ENCODE data around the gene S1PR4.

S1PR4 gene, protein sequence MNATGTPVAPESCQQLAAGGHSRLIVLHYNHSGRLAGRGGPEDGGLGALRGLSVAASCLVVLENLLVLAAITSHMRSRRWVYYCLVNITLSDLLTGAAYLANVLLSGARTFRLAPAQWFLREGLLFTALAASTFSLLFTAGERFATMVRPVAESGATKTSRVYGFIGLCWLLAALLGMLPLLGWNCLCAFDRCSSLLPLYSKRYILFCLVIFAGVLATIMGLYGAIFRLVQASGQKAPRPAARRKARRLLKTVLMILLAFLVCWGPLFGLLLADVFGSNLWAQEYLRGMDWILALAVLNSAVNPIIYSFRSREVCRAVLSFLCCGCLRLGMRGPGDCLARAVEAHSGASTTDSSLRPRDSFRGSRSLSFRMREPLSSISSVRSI

DNA sequence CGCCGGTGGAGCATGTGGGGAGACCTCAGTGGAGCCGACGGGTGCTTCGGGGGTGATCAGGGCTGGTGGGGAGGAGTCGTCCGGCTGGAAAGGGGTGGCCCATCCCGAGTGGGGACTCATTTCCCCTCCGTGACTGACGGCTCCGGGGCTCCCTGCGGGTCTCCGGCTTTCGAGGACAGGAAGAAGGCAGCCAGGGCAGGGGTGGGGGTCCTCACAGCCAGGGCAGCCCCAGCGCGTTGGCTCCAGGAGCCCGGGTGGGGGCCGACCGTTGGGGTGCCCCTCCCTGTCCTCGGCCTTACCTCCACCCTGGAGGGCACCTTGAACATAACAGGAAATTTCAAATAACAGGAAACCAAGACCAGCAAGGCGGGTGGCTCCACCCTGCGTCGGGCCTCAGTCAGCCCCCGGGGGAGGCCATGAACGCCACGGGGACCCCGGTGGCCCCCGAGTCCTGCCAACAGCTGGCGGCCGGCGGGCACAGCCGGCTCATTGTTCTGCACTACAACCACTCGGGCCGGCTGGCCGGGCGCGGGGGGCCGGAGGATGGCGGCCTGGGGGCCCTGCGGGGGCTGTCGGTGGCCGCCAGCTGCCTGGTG, at the start of gene S1PR4:
Gene S1PR4 (plus strand): TSS at position 393 of the 596 bp plus-strand sequence. CDS start 24 bp downstream, at position 417.
- DNase-seq: no peak

DNA sequence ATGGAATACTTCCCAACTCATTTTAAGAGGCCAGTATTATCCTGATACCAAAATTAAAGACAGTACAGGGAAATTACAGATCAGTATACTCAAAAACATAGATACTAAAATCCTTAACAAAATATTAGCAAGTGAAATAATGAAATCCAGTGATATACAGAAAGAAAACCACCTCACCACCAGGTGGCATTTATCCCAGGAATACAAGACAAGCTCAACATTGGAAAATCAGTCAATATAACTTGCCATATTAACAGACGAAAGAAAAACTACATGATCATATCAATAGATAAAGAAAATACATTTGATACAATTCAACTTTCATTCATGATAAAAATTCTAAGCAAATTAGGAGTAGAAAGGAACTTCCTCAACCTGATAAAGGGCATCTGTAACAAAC, 49.5 kb upstream of the S1PR4 start:
- no peak for DNase-seq

DNA sequence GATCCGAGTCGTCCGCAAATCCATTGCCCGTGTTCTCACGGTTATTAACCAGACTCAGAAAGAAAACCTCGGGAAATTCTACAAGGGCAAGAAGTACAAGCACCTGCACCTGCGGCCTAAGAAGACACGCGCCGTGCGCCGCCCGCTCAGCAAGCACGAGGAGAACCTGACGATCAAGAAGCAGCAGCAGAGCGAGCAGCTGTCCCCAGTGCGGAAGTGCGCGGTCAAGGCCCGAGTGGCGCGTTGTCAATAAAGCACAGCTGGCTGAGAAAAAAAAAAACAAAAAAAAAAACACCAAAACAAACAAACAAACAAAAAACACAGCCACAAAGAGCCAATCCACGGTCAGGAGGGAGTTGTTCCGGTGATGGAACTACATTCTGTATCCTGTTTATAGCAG, 47.4 kb upstream of the S1PR4 start:
- no peak for DNase-seq

DNA sequence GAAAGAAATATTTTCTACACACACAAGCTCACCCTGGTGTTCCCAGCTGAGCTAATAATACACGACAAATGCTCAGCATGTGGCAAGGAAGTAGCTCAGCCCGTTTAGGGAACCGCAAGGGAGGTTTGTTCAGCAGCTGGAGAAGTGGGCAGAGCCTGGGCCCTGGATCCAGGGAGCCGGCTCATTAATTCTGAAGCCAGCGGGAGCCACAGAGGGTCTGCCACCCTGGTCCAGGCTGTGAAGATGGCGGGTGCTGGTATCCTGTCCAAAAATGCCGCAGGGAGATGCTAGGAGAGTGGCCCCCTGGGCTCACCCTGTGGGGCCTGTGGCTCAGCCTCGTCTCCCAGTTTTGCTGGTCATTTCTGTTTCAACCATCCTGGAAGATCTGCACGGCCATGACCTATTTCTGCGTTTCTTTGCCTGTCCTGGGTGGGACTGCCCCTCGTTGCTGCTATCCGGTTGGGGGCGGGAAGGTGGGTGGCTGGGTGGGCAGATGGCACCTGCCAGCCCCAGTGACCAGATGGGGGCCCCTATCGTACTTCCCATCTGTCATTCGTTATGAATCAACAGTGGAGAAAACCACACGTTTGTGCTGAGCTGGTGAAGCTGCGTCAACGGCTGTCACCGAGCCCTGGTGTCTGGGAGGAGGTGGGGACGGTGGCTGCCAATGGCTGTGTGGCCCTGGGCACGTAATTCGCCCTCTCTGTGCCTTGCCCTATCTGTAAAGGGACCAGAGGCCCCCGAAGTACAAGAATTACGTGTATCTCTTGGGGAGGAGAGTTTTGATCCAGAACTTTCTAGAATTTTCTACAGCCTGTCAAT, 45.4 kb upstream of the S1PR4 start:
- peak; percentile 8 for DNase-seq

DNA sequence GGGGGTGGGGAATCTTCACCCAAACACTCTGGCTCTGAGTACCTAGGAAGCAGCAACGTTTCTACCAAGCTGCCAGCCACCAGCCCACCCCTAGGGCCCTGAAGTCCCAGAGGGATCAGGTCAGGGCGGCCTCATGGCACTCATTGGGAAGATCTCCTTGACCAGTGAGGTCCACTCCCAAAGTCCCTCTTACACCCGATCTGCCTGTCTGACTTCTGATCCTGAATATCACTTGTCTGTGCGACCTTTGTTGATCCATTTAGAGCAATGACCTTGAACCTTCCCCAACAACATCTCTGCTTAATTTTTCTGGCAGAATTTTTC, 44.8 kb upstream of the S1PR4 start:
- no peak for DNase-seq

DNA sequence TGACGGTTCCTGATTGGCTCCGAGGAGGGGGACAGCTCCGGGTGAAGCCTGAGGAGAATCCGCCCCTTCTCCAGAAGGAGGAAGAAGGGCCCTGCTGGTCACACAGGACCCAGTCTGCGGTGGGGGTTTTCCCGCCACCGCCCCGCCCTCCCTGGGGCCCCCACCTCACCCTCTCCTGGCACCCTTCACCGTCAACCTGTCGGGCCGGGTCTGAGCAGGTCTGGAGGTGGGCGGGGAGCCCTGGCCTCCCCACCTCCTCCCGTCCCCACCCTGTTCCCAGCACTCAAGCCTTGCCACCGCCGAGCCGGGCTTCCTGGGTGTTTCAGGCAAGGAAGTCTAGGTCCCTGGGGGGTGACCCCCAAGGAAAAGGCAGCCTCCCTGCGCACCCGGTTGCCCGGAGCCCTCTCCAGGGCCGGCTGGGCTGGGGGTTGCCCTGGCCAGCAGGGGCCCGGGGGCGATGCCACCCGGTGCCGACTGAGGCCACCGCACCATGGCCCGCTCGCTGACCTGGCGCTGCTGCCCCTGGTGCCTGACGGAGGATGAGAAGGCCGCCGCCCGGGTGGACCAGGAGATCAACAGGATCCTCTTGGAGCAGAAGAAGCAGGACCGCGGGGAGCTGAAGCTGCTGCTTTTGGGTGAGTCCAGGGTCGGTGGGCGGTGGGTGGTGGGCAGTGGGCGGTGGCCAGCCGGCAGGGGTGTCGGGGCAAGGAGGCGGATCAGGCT, 42.4 kb upstream of the S1PR4 start, which contains the start of gene GNA15:
Gene GNA15 (plus strand): TSS at position 73 of the 723 bp plus-strand sequence. CDS start 418 bp downstream, at position 491.
- DNase-seq: no peak

DNA sequence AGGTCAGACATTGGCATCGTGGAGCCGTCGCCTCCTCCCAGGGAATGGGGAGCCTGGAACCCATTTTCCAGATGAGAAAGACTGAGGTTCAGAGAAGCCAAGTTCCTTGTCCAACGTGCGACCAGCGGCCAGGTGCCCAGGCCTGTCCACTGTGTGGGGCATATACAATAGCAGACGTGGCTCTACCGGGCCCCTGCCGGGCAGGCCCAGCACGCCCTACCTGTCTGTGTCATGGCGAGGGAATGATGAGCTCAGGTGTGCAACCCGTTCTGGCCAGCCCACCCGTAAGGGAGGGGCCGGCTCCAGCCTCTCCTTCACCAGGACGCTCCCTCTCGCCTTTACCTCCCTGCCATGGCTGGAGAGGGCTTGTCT, 41.9 kb upstream of the S1PR4 start:
- no peak for DNase-seq

DNA sequence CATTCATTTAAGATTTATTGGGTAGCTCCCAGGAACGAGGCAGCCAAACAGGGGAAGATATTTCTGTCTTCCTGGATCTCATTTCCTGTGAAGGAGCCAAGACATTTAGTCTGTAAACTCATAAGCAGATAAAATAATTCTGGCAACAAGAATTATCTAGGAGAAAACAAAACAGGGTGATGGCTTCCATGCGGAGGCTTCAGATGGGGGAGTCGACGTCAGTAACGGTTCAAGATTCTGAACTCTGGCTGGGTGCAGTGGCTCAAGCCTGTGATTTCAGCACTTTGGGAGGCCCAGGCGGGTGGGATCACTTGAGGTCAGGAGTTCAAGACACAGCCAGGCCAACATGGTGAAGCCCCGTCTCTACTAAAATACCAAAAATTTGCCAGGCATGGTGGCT, 41.5 kb upstream of the S1PR4 start:
- DNase-seq: no peak

DNA sequence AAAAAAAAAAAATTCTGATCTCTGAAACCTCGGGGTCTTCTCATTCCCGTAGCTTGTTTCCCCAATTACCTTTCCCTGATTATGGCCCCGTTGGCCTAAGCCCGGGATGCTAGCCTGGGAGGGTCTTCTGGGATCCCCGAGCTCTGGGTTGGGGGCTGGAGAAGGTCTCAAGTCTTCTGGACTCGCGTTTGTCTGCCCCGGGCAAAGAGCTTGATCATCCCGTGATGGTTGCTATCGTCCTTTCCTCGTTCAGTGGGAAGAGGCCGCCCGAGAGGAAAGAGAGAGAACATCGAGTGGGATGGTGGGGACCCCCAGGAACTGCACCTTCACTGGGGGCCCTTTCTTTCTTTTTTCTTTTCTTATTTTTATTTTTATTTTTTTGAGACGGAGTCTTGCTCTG, 40.3 kb upstream of the S1PR4 start:
- no peak for DNase-seq

DNA sequence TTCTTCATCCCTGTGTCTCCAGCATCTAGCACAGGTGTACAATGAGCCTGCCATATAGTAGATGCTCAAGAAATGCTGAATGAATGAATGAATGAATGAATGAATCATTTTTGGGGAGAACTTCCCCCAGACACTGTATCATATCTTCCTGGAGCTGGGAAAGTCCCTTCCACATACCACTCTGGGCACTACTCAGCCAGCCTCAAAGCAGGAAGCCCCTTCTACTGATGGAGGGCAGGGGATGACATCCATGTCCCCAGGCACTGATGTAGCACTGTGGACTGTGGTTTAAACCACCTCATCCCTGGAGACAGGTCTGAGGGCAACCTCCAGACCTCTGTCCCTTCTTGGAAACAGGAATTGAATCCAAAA, 37.9 kb upstream of the S1PR4 start:
- no peak for DNase-seq

DNA sequence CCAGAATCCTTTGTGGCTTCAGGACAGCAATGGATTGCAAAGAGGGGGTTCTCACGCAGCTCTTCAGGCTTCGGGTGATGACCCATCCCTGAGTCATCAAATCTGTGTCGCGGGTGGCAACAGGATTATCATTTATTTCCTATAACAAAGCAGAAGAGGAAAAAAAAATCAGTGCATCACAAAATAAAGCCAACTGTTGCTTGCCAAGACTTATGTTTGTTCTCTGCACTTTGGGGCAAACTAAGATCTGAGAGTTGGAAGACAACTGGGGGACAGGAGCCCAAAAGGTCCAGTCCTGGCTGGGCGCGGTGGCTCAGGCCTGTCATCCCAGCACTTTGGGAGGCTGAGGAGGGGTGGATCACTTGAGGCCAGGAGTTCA, 36.3 kb upstream of the S1PR4 start:
- no peak for DNase-seq

DNA sequence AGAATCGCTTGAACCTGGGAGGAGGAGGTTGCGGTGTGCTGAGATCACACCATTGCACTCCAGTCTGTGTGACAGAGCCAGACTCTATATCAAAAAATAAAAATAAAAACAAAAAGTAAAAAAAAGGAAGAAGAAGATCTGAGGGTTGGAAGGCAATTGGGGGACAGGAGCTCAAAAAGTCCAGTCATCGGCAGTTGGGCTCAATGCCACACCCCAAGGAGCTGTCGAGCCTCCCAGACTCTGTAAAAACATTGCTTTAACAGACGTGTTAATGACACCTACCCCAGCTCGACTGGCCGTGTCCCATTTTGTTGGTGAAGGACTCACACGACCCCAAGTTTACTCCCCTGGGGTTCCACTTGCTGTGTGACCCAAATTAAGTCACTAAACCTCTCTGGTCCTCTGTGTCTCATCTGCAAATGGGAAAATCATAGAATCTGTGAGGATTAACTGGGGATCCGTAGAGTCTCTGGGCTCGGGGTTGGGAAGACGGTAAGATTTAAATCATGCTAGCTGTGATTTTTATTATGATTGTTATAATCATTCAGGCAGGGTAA, 35.7 kb upstream of the S1PR4 start:
- DNase-seq: no peak

DNA sequence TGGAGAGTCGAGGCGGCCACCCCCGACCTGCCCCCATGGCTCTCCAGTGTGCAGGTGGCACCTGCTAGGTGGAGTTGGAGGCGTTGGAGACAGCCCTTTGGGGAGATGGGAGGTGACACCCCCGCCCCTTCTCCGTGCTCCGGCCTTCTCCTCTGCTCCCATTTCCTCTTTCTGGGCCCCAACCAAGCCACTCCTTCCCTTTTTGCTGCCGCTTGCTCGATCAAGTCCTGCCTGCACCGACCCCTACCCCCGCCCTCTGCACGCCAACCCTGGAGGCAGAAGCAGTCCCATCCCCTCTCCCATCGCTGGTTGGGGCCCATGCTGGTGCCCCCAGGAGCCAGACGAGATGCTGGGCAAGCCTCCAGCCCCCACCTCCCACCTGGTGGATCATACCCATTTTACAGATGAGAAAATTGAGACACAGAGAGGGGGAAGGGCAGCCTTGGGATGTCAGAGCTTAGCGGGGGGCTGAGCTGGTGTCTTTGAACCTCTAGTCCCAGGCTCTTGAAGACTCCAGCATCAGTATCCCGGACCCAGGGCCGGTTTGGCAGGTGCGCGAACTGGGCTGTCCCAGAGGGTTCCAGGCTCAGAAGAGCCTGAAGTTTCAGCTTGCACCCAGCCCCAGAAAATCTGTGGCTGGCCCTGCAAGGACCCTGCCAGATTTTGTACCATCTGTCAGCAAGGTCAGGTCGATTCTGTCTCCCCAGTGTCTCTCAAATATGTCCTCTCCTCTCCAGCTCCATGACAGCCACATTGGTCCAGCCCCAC, 32.5 kb upstream of the S1PR4 start:
- no peak for DNase-seq

DNA sequence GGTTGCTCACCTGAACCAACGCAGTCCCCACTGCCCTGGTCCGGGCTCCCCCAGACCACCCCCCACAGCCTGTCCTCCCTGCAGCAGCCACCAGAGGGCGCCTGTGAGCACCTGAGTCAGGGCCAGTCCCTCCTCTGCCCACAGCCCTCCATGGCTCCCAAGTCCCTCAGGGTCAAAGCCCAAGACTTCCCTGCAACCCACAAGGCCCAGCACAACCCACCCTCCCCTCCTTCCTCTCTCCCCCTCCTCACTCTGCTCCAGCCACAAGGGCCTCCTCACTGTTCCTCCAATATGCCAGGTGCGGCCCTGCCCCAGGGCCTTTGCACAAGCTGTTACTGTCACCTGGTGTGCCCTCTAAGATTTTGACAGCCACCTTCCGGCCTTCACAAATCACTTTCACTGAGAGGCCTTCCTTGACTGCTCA, 31.9 kb upstream of the S1PR4 start:
- DNase-seq: no peak

DNA sequence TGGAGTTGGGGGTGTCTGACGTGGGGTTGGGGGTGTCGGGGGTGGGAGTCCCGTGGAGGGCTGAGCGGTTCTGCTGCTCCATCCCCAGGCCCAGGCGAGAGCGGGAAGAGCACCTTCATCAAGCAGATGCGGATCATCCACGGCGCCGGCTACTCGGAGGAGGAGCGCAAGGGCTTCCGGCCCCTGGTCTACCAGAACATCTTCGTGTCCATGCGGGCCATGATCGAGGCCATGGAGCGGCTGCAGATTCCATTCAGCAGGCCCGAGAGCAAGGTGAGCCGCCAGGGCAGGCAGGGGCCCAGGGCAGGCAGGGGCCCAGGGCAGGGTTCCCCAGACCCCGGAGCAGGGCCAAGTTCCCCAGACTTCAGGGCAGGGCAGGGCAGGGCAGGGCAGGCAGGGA, 30.1 kb upstream of the S1PR4 start:
- no peak for DNase-seq

DNA sequence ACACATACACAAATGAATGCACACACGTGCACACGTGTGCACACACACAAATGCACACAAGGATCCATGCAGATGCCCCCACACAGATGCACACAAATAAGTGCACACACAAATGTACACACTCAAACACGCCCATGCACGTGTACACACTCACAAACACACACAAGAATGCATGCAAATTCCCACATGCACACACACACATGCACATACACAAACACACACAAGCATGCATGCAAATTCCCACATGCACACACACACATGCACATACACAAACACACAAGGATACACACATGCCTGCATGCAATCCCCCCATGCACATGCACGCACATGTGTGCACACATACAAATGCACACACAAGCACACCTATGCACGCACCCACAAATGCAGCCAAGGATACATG, 29.5 kb upstream of the S1PR4 start:
- no peak for DNase-seq

DNA sequence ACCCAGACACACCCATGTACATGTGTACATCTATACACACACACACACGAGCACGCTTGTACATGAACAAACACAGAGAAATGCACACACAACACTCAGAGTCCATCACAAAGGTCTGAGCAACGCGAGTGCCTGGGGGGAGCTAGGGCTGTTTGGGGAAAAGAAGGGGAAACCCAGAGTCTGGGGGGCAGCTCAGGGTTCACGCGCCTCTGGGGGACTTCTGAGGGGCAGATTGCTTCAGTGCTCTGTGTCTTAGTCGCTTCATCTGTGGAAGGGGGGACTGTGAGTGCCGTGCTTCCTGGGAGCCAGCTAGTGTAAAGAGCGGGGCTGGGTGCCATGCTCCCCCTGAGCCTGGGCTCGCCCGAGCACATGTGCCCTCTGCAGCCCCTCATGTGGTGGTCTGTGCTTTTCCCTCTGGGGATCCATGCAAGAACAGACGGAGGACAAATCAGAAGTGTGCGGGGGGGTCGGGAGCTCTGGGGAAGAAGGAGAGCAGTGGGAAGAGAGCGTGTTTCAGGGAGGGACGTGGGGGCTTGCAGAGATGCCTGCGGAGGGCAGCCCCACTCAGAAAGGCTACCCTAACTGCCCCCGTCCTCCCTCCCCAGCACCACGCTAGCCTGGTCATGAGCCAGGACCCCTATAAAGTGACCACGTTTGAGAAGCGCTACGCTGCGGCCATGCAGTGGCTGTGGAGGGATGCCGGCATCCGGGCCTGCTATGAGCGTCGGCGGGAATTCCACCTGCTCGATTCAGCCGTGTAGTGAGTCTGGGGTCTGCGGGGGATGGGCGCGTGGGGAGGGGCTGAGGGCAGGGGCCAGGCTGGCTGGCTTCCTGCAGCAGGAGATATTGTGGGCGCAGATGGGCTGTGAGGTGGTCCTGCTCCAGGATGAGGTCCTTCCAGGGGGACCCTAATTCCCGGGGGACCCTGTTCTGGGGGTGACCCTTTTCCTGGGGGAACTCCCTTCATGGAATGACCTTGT, 28.8 kb upstream of the S1PR4 start:
- no peak for DNase-seq

DNA sequence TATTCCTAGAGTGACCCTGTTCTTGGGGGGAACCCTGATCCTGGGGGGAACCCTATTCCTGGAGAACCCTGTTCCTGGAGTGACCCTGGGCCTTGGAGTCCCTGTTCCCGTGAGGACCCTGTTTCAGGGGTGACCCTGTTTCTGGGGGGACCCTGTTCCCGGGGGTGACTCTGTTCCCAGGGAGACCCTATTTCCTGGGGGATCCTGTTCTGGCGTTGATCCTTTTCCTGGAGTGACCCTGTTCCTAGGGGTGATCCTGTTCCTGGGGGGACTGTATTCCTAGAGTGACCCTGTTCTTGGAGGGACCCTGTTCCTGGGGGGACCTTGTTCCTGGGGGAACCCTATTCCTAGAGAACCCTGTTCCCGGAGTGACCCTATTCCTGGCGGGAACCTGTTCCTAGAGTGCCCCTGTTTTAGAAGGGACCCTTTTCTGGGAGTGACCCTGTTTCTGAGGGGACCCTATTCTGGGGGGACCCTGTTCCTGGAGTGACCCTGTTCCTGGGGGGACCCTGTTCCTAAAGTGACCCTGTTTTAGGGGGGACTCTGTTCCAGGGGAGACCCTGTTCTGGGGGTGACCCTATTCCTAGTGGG, 27.7 kb upstream of the S1PR4 start:
- DNase-seq: no peak

DNA sequence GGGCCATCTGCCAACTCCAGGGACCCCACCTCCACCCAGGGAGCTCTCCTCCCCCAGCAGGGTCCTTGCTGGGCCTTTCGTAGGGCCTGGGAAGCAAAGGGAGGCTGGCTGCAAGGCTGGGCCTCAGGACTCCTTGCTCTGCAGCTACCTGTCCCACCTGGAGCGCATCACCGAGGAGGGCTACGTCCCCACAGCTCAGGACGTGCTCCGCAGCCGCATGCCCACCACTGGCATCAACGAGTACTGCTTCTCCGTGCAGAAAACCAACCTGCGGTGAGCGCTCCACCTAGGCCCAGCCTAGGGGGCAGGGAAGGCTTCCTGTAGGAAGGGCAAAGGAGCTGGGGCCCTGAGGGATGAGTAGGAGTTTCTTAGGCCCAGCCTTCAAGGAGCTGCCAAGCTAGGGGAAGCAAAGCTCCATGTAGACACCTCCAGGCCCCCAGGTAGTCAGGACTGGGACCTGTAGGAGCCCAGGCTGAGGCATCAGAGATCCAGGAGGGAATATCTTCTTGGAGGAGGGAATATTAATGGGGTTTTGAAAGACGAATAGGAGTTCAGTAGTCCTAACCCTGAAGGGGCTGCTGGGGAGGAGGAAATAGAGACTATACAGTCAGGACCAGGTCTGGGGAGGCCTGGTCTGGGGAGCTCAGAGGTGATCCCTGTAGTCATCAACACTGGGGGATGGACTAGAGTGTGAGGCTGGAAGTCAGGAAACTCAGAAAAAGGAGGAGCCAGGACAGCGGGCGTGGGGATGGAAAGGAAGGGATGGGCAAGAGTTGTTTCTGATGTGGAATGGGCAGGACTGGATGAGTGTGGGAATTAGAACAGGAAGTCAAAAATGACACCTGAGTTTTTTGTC, 26.8 kb upstream of the S1PR4 start:
- DNase-seq: no peak

DNA sequence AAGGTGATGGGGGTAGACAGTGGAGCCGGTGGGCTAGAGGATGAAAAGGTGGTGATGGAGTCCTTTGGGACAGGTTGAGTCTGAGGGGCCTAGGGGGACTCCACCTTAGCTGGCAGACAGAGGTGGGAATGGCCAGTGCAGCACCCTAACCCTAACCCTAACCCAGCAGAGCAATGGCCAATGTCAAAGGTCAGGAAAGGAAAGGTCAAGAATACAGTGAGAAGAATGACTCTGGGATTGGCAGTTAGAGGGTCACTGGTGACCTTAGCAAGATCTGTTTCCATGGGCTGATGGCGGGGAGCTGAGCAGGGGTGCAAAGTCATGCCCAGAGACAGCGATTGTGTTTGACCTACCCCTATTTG, 26.2 kb upstream of the S1PR4 start:
- DNase-seq: no peak

Measured in NCI-H510A treated with DMSO at 0.1 percent for 48 hours (cell line).